Hypothalamus (tissue), 51 donors: Measurements from ENCODE around the gene PRR15.

Experiments
- DNase-seq, 51 donors: peaks; one replicate each; lab custom pipeline; 2025; lab: John Stamatoyannopoulos, UW

PRR15 gene

DNA sequence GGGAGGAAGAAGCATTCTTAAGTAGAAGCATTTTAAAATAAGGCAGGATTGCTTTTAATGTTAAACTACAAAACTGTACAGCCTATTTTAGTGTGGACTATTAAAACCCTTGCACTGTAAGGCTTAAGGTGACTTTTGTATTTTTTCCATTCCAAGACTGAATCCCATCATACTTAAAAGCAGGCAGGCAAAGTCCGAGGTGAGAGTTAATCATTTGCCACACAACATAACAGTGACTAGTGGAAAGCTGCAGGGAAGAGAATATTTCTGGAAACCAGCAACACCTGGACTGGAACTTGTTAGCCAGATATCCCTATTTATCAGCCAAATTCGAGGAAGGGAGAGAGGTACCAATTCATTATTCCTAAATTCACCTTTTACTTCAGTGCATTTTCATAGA lies 3.5 kb downstream of the PRR15 start:
- no peak for DNase-seq

GRCh38 chr7:29569648-29570047 lies 6.0 kb downstream of the PRR15 start:
- DNase-seq: no peak

- DNase-seq: no peak
Measured at GRCh38 chr7:29572558-29572957, 8.9 kb downstream of the PRR15 start.

DNA sequence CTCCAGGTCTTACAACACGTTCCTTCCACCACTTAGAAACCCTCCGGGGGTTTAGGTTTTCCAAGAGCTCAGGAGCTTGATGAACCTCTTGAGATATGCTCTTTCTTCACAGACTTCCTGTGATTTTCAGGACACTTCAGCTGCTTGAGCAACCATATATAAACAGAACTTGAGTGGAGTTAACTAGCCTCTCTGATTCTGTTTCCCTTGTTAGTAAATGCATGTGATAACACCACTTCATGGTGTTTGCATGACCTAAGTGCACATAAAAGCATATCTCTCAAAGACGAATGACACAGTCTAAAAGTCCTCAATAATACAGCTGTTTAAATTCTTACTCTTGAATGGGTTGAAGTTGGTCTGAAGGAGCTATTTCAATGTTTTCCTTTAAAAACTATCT lies 9.9 kb downstream of the PRR15 start:
- DNase-seq: no peak

DNA sequence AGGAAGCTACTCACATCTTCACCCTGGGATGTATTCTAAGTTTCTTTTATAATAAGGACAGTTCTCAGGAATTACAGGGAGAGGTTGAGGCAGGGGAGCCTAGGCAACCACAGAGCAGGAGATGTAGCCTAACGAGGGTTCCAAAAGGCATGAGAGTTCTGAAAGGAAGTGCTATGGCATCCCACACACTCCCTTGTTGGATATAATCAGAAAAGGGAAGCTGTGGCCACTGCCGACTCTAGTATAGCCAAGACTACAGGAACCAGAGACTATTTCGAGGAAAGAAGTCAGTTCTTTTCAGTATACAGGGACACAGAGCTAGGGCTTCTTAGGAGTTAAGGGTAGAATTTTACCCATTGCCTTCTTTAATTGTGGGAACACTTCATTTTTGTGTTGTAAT lies 11.0 kb downstream of the PRR15 start:
- DNase-seq: no peak

DNA sequence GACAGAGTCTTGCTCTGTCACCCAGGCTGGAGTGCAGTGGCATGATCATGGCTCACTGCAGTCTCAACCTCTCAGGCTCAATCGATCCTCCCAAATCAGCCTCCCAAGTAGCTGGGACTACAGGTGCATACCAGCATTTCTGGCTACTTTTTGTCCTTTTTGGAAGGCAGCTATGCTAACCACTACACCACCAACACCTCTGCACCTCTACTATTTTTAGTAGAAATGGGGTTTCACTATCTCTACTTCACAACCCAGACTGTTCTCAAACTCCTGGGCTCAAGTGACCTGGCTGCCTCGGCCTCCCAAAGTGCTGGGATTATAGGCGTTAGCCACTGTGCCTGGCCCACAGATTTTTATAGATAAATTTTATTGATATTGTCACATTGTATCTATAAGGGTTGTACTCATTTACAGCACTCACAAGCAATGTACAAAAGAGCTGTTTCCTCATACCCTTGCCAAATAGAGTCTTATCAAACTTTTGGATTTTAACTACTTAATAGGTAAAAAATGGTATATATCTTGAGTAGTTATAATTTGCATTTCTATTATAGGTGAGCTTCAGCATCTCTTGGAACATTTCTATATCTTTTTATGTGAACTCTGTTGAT lies 23.7 kb downstream of the PRR15 start:
- no peak for DNase-seq

DNA sequence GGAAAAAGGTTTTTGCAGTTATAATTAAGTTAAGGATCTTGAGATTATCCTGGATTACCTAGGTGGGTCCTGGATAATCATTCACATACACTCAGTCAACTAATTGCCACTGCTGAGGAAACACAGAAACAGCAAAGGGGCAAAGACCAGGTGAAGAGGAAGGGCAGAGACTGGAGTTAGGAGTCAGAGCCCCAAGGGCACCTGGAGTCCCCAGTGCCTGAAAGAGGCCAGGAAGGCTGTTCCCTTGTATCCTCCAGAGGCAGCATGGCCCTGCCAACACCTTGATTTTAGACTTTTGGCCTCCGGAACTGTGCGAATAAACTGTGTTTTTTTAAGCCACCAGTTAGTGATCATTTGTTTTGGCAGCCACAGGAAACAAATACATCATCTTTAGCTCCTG lies 24.6 kb downstream of the PRR15 start:
- DNase-seq: no peak

DNA sequence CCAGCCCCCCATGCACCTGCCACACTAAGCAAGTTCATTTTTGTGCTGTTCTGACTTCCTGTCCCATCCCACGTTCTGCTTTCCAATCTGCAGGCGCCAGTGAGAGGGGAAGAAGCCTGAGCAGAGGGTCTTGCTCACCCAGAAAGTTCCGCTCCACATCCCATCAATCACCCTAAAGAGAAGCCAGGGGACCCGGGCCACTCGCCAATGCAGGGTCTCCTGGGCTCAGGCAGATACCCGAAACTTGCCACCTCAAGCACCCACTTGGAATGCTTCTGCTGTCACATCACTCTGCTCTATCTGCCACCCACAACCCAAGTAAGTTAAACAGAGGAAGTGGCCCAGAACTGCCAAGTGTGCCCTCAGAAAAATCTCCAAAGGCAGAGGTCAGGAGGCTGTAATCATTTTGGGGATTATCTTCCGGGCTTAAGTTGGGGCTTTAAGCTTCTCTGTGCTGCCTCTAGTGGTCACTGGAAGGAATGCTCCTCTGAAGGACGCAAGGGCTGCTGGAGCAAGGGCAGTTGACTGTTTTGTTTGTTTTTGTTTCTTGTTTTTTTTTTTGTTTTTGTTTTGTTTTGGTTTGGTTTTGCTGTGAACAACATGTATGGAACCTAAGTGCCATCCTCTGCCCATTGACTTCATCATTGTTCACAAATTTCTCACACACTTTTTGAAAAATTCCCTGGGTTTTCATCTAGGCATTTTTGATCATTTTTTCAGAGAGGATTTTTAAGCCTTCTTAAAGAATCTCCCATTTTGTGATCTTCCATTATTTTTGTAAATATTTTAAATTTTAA lies 25.5 kb downstream of the PRR15 start:
- DNase-seq: peak in 5 of 51 donors; percentile 2 to 33 (median 10)

- no peak for DNase-seq
Measured at GRCh38 chr7:29592866-29593265, 29.2 kb downstream of the PRR15 start.

DNA sequence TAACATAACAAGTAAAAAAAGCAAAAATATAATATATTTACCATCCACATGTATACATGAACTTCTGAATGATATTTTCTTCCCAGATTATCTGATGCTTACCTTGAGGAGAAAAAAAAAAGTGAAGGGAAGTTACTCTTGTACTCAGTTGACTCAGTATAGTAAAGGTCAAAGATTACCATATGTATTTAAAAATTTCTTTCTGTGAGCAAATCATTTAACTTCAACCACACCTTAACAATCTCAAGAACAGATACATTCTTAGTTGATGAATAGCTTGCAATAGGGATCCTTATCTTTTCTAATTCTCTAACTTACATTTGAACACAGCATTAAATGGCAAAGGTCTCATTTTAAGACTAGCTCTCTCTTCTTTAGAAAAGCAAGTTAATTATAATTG lies 29.8 kb downstream of the PRR15 start:
- no peak for DNase-seq

DNA sequence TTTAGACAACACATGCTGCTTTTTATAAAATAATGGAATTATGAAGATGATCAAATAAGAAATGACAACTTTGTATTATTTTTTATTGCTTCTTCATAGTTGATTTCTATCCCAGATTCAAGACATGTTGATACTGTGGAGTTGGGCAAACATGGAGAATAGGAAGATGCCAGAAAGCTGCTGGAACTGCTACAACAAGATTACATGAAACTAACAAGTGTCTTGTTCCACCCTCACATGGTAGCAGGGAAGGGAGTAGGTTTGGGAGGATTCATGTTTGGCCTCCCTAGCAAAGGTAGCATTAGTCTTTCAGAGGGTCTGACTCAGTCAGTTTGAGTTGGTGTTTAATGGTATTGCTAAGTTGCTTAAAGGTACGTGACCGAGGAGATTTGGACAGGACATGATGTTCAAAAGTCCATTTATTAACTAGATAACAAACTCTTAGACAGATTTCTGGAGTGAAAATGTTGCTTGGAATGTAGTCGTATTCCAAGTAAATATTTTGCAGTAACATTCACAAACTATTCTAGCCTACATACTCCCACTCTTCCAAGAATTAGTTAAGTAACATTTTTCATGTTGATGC lies 33.1 kb downstream of the PRR15 start:
- no peak for DNase-seq

DNA sequence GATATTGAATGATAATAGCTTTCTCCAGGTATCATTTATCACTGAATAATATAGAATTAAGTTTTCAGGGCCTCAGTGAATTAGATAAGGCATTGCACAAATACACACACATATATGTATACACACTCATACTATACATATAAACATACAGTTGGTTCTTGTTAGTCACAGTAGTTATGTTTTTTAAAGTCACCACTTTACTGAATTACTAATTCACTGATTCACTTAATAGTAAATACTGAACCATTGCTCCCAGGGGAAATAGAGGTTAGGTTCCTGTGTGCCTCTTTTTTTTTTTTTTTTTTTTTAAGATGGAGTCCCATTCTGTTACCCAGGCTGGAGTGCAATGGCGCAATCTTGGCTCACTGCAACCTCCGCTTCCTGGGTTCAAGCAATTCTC lies 33.6 kb downstream of the PRR15 start:
- no peak for DNase-seq

GRCh38 chr7:29598137-29598536 lies 34.5 kb downstream of the PRR15 start:
- DNase-seq: no peak

- DNase-seq: no peak
Measured at GRCh38 chr7:29598613-29599012, 35.0 kb downstream of the PRR15 start.

GRCh38 chr7:29599026-29599425 lies 35.4 kb downstream of the PRR15 start:
- no peak for DNase-seq

DNA sequence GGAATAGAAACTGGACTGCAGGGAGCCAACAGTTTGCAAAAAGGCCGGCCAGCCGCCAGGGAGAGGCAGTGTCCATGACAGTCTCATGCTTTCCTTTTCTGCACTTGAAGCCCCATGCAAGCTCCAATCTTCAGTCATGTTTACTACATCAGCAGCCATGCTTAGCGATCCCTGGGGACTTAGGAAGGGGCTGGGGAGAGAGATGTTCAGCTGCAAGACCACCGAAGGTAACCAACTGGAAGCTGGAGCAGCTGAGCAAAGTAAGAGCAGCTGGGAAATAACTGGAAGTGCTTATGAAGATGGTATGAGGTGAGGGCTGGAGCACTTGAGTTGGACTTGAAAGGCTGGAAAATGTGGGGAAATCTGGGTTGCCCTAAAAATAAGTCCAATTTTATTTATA lies 37.0 kb downstream of the PRR15 start:
- no peak for DNase-seq

GRCh38 chr7:29604052-29604451 lies 40.4 kb downstream of the PRR15 start:
- DNase-seq: no peak

GRCh38 chr7:29604702-29605101 lies 41.1 kb downstream of the PRR15 start:
- no peak for DNase-seq

GRCh38 chr7:29605671-29606070 lies 42.0 kb downstream of the PRR15 start:
- no peak for DNase-seq

GRCh38 chr7:29606287-29606721 lies 42.7 kb downstream of the PRR15 start:
- DNase-seq: no peak

DNA sequence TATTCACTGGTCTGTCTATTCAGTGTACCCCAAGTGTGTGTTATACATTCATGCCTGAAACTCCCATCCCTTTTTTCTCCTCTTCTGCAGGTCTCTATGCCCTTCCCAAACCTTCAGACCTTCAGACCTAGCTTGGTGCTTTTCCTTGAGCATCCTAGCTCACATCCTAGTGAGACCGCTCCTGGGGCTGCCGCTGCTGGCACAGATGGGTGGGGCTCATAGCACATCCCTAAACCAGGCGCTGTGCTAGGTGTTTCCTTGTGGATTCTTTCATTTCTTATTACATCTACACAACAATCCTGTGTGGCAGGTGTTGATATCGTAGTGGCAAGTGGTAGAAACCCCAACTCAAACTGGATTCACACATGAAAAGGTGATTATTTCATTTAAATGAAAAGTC lies 43.2 kb downstream of the PRR15 start:
- no peak for DNase-seq

GRCh38 chr7:29607259-29607658 lies 43.6 kb downstream of the PRR15 start:
- DNase-seq: no peak
